Calu3 (cell line): ENCODE measurements around the gene P2RX3. TPM values are rescaled to one million over a fixed set of nuclear protein-coding genes. Genes with fewer than 3 reads are reported as not detected.

ENCODE experiments used
- BruUV-seq: library from RNA; stranded (reverse); fragments of 400-500 nt; replicated peaks from 2 replicates; lab custom pipeline; 2021; lab: Mats Ljungman, UMichigan
- CTCF ChIA-PET: fragments of 300-600 bp; sonication (Branson Sonifier 250); formaldehyde crosslinking; loops from one replicate; lab custom pipeline; 2022; ENCODE audit warnings: antibody characterized with exemption; lab: Charles Lee
- DNase-seq: peaks from one replicate; pipeline ENCODE4 v3.0.0; 2022
- H3K27ac Mint-ChIP-seq: one replicate; pipeline ENCODE4 v1.8.0; 2022; ENCODE audit warnings: mixed read lengths; ENCODE audit not compliant: unreplicated experiment
- H3K27me3 Mint-ChIP-seq: one replicate; pipeline ENCODE4 v1.8.0; 2022; ENCODE audit warnings: mixed read lengths; ENCODE audit not compliant: unreplicated experiment
- H3K36me3 Mint-ChIP-seq: one replicate; pipeline ENCODE4 v1.8.0; 2022; ENCODE audit warnings: mild to moderate bottlenecking, moderate library complexity, mixed read lengths; ENCODE audit not compliant: insufficient read depth, unreplicated experiment
- H3K4me1 Mint-ChIP-seq: one replicate; pipeline ENCODE4 v1.8.0; 2022; ENCODE audit warnings: mild to moderate bottlenecking, low read depth, mixed read lengths; ENCODE audit not compliant: unreplicated experiment
- H3K4me3 Mint-ChIP-seq: one replicate; pipeline ENCODE4 v1.8.0; 2022; ENCODE audit warnings: mild to moderate bottlenecking, low read depth, moderate library complexity, mixed read lengths; ENCODE audit not compliant: unreplicated experiment
- H3K9me3 Mint-ChIP-seq: one replicate; pipeline ENCODE4 v1.8.0; 2022; ENCODE audit warnings: low read depth, mixed read lengths; ENCODE audit not compliant: unreplicated experiment
- CTCF ChIP-seq: fragments of 200-600 bp; IDR thresholded peaks from one replicate; pipeline ENCODE4 v1.8.0; 2022; ENCODE audit warnings: antibody characterized with exemption; ENCODE audit not compliant: unreplicated experiment
- intact Hi-C: fragments of 100-400 bp; cut with micrococcal nuclease; formaldehyde crosslinking; loops from one replicate; pipeline ENCODE4 v1.10.0; 2022; ENCODE audit not compliant: unreplicated experiment
- total RNA-seq: library from RNA; stranded (reverse); gene quantifications from 2 replicates; pipeline ENCODE4 v1.2.3, GENCODE V29; 2022

The P2RX3 gene
- total RNA-seq, 1 experiment from 2014 or later, result not detected

GRCh38 chr11:57418131-57418530 is 80.0 kb downstream of the P2RX3 start:
- no peak for DNase-seq
- no peaks in the 10 kb centered on the region for H3K9me3 Mint-ChIP-seq
- TF ChIP-seq CTCF, result no peak
- no peak overlapping the region for H3K27ac Mint-ChIP-seq
- CTCF ChIA-PET, result interaction anchor here (0.6 kb wide), 1 partner anchor 14 kb away, joined by 13 read pairs; no protein-coding TSS in a partner anchor
- peaks cover 55% of the 10 kb centered on the region for H3K36me3 Mint-ChIP-seq
- H3K27me3 Mint-ChIP-seq, result no peaks in the 10 kb centered on the region
- H3K4me3 Mint-ChIP-seq, result no peak overlapping the region
- intact Hi-C loops, result no loop called here
- BruUV-seq, result no TSS peak
- peaks cover 16% of the 10 kb centered on the region for H3K4me1 Mint-ChIP-seq

- Mint-ChIP-seq H3K9me3 (no peaks in the 10 kb centered on the region), H3K27me3 (no peaks in the 10 kb centered on the region), H3K27ac (no peak overlapping the region), H3K4me3 (no peak overlapping the region), H3K36me3 (peaks cover 55% of the 10 kb centered on the region), H3K4me1 (peaks cover 17% of the 10 kb centered on the region)
- TF ChIP-seq CTCF, result no peak
- DNase-seq, result no peak
- CTCF ChIA-PET, result no interaction called here
- no TSS peak for BruUV-seq
- intact Hi-C loops, result no loop called here
These were observed 81.0 kb downstream of the P2RX3 start for GRCh38 chr11:57419146-57419545.

GRCh38 chr11:57421066-57421465 is 82.9 kb downstream of the P2RX3 start:
- H3K27ac Mint-ChIP-seq, result no peak overlapping the region
- no peaks in the 10 kb centered on the region for H3K27me3 Mint-ChIP-seq
- no peak for TF ChIP-seq CTCF
- CTCF ChIA-PET, result no interaction called here
- peaks cover 55% of the 10 kb centered on the region for H3K36me3 Mint-ChIP-seq
- peaks cover 21% of the 10 kb centered on the region for H3K4me1 Mint-ChIP-seq
- intact Hi-C loops, result no loop called here
- BruUV-seq, result no TSS peak
- H3K9me3 Mint-ChIP-seq, result no peaks in the 10 kb centered on the region
- no peak for DNase-seq
- H3K4me3 Mint-ChIP-seq, result no peak overlapping the region

GRCh38 chr11:57421805-57422204 is 83.7 kb downstream of the P2RX3 start:
- no peak overlapping the region for H3K27ac Mint-ChIP-seq
- TF ChIP-seq CTCF, result no peak
- CTCF ChIA-PET, result no interaction called here
- H3K36me3 Mint-ChIP-seq, result peaks cover 63% of the 10 kb centered on the region
- intact Hi-C loops, result no loop called here
- H3K27me3 Mint-ChIP-seq, result no peaks in the 10 kb centered on the region
- DNase-seq, result no peak
- no peaks in the 10 kb centered on the region for H3K9me3 Mint-ChIP-seq
- BruUV-seq, result no TSS peak
- no peak overlapping the region for H3K4me3 Mint-ChIP-seq
- peaks cover 28% of the 10 kb centered on the region for H3K4me1 Mint-ChIP-seq

Other genes starting within 250 kb of the P2RX3 start
- gene LRRC55, start 156.4 kb upstream of the P2RX3 start, total RNA-seq, result not detected in 2 replicates
- gene APLNR, start 101.1 kb upstream of the P2RX3 start, total RNA-seq, result not detected in 2 replicates
- 151 TPM in 2 replicates for gene TNKS1BP1, start 13.4 kb upstream of the P2RX3 start, total RNA-seq
- 134 and 145 TPM in 2 replicates for gene SSRP1, start 2.5 kb upstream of the P2RX3 start, total RNA-seq
- gene PRG3, start 42.8 kb downstream of the P2RX3 start, total RNA-seq, result not detected in 2 replicates
- not detected in 2 replicates for gene PRG2, start 52.3 kb downstream of the P2RX3 start, total RNA-seq
- 91.8 and 127 TPM in 2 replicates for gene SLC43A3, start 88.8 kb downstream of the P2RX3 start, total RNA-seq
- 1.9 and 3.6 TPM in 2 replicates for gene RTN4RL2, start 122.2 kb downstream of the P2RX3 start, total RNA-seq
- gene SLC43A1, start 177.3 kb downstream of the P2RX3 start, total RNA-seq, result 9.5 and 12.5 TPM in 2 replicates
- gene TIMM10, start 192.4 kb downstream of the P2RX3 start, total RNA-seq, result 68.5 and 73.5 TPM in 2 replicates
- gene SMTNL1, start 199.2 kb downstream of the P2RX3 start, total RNA-seq, result not detected in 2 replicates
- 80.8 and 170 TPM in 2 replicates for gene UBE2L6, start 229.3 kb downstream of the P2RX3 start, total RNA-seq